NOMO-1 treated with DMSO at 0.1 percent for 48 hours (cell line): Measurements from ENCODE around the gene A3GALT2.

Experiments
- DNase-seq: peaks from one replicate; lab custom pipeline; 2025; ENCODE audit not compliant: unreplicated experiment; lab: John Stamatoyannopoulos, UW

A3GALT2 gene

DNA sequence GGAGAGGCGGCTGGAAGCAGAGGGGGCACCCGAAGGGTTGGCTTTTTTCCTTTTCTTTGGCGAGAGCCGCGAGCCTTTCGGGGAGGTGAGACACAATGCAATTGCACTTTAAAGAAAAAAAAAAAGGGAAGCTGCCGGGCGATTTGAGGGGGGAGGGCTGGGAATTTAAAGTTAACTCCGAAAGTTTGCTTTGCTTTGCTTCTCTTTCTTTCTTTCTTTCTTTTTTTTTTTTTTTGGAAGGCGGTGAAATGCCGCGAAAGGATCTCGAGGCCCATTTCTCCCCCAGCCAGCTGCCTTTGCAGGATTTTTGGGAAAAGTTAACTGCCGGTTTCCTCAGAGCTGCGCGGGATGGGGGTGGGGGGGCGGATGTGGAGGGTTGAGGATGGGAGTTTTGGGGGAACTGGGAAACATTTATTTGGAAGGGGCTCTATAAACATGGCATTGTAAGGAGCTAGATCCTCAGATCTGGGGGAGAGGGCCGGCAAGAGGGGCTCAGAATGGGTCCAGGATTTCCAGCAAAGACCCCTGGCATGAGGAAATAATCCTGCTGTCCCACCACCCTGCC, 63.6 kb downstream of the A3GALT2 start:
- DNase-seq = peak; percentile 67
